GM19438 (cell line): ENCODE data around the gene CYP2D6.
"Not testable (repeated sequence)": the region's sequence is repeated elsewhere in the genome, so short reads cannot be mapped to it uniquely, and the experiment has no call there.

Experiments used
- ATAC-seq: cut with Tn5 transposase; IDR thresholded peaks from one replicate; pipeline ENCODE4 v1.9.1; 2021; ENCODE audit warnings: low read depth; ENCODE audit not compliant: unreplicated experiment

Gene CYP2D6

GRCh38 chr22:42130639-42131431 lies at the start of gene CYP2D6:
TSS of gene CYP2D6 (minus strand) at chr22:42130810. CDS start at chr22:42130791, 19 bp downstream.
- not testable (repeated sequence) for ATAC-seq

DNA sequence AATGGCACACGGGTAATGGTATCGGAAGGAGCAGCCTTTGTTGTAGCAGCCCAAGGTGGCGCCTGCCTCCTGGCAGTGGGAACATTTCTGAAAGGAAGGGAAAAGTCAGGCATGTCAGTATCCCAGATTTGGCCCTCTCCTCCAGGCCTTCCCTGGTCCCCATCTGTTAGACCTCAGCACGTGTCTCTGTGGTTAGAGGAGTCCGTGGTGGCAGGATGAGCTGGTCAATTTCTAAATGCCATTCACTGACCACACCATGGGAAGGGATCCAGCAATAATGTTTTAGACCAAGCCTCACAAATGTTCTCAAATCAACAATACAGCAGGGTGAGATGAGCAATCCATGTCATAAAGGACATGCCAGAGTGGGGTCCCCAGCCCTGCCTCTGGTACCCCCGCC lies 49.0 kb upstream of the CYP2D6 start:
- ATAC-seq: no peak

DNA sequence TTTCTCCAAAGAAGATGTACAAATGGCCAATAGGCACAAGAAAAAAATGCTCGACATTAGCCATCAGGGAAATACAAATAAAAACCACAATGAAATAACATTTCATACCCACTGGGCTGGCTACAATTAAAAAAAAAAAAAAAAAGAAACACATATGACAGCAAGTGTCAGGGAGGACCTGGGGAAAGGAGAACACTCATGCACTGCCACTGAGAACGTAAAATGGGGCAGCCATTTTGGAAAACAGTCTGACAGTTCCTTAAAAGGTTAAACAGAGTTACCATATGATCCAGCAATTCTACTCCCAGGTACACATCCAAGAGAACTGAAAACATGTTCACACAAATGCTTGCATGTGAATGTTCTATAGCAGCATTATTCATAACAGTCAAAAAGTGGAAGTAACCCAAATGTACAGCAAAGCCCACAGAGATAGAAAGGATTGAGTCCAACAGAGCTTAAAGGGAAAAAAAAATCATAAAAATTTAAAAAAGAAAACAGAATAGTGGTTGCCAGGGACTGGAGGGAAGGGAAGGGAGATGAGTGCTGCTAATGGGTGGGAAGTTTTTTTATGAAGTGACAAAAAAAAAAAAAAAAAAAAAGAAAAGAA lies 48.4 kb upstream of the CYP2D6 start:
- ATAC-seq: no peak

DNA sequence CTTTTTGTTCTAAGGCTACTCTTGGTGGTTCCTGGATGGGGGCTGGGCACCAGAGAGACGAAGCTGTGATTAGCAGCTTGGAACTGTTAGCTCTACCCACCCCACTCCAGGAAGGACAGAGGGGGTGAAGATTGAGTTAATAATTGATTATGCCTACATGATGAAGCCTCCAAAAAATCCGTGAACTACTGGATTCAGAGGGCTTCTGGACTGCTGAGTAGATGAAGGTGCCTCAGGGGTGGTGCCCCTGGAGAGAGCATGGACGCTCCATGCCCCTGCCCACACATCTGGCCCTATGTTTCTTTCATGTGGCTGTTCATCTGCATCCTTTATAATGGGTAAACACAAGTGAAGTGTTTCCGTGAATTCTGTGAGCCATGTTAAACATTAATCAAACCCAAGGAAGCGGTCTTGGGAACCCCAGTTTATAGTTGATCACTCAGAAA lies 47.3 kb upstream of the CYP2D6 start:
- ATAC-seq: no peak

- no peak for ATAC-seq
These were observed 45.8 kb upstream of the CYP2D6 start for GRCh38 chr22:42176255-42176915.

GRCh38 chr22:42174062-42174461 lies 43.5 kb upstream of the CYP2D6 start:
- ATAC-seq: no peak

- ATAC-seq: no peak
These were observed 42.7 kb upstream of the CYP2D6 start for GRCh38 chr22:42173183-42173926.

GRCh38 chr22:42172773-42173172 lies 42.2 kb upstream of the CYP2D6 start:
- ATAC-seq: no peak

DNA sequence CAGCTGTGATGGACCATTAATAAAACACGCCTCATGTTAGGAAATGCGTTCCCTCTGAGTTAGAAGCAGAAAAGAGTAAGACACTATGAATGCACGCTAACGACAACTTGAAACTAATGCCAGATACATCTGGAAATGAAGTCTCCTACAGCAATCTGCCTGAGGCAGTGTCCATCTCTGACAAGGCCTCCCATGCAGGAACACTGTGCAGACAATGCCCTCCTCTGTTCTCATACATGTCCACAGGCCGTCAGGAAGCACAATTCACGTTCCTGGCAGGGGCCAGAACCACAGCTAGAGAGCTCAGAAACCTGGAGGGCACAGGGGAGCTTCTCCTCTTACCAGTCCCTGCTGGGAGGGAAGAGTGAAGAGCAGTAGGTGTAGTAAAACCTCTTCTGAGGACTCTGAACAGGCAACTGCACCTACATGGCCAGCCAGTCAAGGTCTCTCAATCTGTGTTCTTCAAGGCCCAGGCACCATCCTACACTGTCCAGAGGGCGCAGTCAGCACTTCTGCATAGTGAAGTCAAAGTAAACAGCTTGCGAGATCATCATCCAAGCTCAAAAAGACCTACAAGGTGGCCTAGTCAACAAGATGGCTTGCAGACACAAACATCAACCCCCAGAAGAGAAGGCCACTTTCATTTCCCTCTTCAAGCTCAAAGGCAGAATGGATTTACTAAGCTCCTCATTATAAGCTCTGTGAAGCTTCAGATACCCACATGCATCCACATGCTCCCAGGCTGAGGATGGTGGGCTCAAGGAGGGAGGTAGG lies 41.5 kb upstream of the CYP2D6 start:
- ATAC-seq: no peak

DNA sequence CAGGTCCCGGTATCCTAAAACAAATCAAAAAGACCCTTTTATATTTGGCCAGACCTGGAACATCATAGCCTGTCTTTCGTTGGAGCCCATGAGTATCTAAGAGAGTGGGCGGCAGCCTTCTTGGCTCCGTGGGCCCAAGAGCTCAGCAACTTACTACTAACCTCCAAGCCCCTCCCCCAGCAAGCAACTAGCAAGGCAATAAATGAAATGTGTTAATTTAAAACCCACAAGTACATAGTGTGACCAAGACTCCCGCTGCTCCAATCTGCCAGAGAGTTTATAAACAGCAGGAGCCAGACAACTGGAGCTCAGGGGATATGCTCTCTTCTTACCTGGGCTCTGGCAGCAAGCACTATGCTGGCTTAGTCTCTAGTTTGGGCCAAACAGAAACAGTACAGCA lies 40.8 kb upstream of the CYP2D6 start:
- no peak for ATAC-seq

DNA sequence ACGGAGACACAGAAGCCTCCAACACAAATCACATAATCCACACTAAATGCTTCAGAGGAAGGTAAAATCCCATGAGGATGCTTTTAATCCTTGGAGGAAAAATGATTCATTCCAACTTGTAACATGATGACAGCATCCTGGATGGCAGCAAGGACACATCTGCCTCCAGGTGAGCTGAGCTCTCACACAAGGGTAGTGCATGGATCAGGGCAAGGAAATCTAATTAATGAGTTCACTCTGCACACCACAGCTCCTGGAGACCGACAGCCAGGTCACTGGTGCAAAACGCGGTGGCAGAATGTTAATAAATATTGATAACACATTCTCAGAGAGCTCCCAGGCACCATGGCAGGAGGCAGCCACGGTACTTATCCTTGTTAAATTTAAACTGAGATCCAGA lies 40.3 kb upstream of the CYP2D6 start:
- no peak for ATAC-seq

DNA sequence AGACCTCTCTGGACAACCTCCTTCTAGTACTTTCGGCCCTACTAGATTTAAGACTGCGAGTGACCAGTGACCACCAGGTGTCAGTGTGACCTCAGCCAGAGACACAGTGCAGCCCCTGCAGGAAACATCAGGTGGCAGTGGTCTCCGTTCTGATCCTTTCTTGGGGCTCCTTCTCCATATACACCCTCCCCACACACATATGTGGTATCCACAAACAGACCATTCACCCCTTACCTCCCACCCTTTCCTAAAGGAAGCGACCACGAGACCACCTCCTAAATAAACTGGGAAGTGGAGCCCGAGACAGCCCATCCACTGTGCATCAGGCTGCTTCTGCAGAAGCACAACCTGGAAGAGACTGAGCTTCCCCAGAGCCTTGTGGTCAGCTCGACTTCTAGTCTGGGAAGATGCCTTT lies 38.5 kb upstream of the CYP2D6 start:
- ATAC-seq: no peak

- no peak for ATAC-seq
These were observed 37.9 kb upstream of the CYP2D6 start for GRCh38 chr22:42168476-42168875.

DNA sequence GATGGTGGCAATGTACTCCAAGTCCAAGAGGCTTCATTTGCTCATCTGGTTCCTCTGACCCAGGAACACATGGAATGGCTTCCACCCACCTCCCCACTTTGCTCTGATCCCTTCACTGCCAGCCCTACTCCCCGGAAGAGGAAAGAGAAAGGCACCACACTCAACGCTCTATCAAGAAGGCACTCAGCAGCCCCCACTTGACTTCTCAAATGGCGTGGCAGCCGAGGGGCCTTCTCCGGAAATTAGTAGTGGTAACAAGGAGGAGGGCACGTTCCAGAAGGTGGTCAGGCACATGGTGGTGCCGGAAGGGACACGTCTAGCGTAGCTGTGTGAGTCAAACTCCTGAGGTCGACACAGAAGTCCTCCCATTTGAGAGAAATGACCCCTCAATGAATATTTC lies 36.5 kb upstream of the CYP2D6 start:
- ATAC-seq: no peak

DNA sequence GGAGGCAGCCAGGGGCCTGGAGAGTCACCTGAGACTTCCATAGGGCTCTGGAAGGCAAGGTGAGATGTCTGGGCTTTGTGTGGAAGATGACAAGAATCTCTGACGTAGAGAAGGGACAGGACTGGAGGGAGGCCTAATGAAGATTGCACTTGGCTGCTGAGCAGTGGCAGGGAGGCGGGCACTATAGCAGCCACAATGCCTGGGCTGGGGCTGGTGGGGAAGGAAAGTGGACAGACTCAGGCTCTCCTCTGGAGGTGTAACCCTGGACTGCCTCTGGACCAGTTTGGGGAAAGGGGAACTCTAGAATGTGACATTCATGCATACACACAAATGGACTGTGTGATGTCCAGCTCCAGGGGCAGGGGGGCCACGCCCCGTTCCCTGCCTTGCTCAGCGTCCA lies 34.3 kb upstream of the CYP2D6 start:
- no peak for ATAC-seq

DNA sequence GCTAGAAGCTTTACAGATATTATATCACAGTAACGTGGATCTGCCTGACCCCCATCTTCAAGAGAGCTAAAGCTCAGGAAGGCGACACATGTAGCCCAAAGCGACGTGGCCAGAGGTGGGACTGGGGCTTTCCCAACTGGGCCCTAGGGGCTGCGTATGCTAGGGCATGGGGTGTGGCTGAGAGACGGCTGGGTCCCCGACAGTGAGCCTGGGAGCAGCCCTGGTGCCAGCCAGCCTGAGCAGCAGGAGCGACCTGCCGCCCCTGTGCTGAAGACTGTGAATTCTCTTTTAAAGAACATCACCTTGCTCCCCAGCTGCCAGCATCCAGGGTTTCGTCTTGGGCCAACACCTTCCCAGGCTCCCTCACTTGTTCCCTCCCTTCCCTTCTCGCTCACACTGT lies 32.9 kb upstream of the CYP2D6 start:
- no peak for ATAC-seq

DNA sequence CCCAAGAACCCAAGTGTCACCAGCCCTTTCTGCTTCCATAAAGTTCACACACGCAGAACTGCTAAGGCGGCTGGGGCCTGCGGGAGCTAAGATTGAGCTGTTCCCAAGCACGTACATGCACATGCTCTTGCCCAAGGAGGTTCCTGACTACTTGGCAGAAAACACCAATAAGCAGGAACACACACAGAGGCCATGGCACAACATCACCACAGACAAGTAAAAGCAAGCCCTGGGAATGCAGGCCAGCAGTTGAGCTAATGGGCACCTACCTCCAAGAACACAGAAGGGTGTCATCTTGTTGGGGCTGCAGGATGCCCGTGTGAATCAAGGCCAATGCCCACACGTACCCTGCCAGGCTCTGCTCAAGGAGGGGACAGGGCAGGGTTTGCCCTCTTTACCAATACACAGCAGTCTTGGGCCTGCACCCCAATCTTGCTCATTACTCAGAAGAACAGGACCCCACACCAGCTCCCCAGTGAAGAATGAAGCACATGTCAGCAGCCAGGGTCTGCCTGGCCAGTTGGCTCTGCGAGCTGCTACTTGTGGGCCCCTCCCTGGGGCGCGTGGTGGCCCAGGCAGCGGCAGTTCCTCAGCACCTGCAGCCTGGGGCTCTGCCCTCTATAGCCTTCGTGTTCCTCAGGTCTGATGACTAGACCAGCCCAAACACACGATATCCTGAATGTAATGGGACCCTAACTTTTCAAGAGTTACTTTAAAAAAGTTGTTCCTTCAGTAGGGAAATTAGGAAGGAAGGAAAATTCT lies 32.3 kb upstream of the CYP2D6 start:
- ATAC-seq: no peak

GRCh38 chr22:42160830-42161696 lies 30.5 kb upstream of the CYP2D6 start:
- ATAC-seq: no peak

DNA sequence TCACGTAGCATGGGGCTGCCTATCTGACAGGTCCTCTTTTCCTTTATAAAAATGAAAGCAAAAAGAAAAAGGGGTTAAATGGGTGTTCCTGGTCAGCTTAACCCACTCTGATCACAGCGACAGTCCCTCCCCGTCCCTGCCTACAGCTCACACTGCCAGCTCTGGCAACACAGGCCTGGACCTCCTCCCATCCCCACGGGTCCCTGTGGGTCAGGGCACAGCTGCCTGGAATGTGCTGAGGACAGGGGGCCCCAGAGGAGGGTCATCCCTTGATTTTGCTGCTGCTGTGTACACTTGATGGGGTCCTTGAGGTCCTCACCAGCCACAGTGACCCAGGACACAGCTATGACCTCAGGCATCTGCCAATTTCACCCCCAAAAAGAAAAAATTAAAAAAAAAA lies 29.6 kb upstream of the CYP2D6 start:
- no peak for ATAC-seq
